ENCODE measurements around the gene IFT74. TPM values are rescaled to one million over a fixed set of nuclear protein-coding genes. Genes with fewer than 3 reads are reported as not detected.

The IFT74 gene
- total RNA-seq, 1 donor from 2014 or later: 15.6 TPM

GRCh38 chr9:27112235-27112634 is 156.0 kb downstream of the IFT74 start:
- no peaks in the 10 kb centered on the region for H3K9me3 ChIP-seq
- H3K4me1 ChIP-seq: peaks cover 10% of the 10 kb centered on the region
- intact Hi-C loops (cut with DNase I): no loop called here
- ATAC-seq: peak; percentile 28 to 51
- H3K4me3 ChIP-seq: no peak overlapping the region
- DNase-seq: no peak
- H3K27me3 ChIP-seq (ENCODE audit: low read depth): no peaks in the 10 kb centered on the region
- H3K36me3 ChIP-seq: no peaks in the 10 kb centered on the region
- peak overlapping the region; percentile 65 for H3K27ac ChIP-seq
- no peak for TF ChIP-seq CTCF (IDR thresholded peaks at IDR 0.05)

Other genes with a start within 250 kb of the IFT74 start
- 13.3 TPM for gene CAAP1, start 63.6 kb upstream of the IFT74 start, total RNA-seq
- 23.1 TPM for gene PLAA, start 9.2 kb upstream of the IFT74 start, total RNA-seq
- gene LRRC19, start 49.3 kb downstream of the IFT74 start, total RNA-seq: 0.27 TPM
- 56.3 TPM for gene TEK, start 152.8 kb downstream of the IFT74 start, total RNA-seq

Measured in lower lobe of right lung (tissue), 2 donors.